ENCODE results near the gene BRAT1. TPM values are rescaled to one million over a fixed set of nuclear protein-coding genes. Genes with fewer than 3 reads are reported as not detected.
"Not testable (repeated sequence)": the region's sequence is repeated elsewhere in the genome, so short reads cannot be mapped to it uniquely, and the experiment has no call there.

Gene BRAT1
- total RNA-seq, 1 donor: 46.6 TPM

- DNase-seq (ENCODE audit: low read depth in 2 of 3, low spot score in 2 of 3): no peak
These were observed 11.1 kb upstream of the BRAT1 start for GRCh38 chr7:2566348-2566889.

GRCh38 chr7:2564970-2565540 lies 9.7 kb upstream of the BRAT1 start:
- DNase-seq (ENCODE audit: low read depth in 2 of 3, low spot score in 2 of 3): no peak

GRCh38 chr7:2563955-2564354 lies 8.6 kb upstream of the BRAT1 start:
- DNase-seq (ENCODE audit: low read depth in 2 of 3, low spot score in 2 of 3): not testable (repeated sequence)

- DNase-seq (ENCODE audit: low read depth in 2 of 3, low spot score in 2 of 3): no peak
These were observed 4.1 kb upstream of the BRAT1 start for GRCh38 chr7:2559283-2559950.

GRCh38 chr7:2558629-2559282 lies 3.4 kb upstream of the BRAT1 start, which contains the start of gene IQCE:
TSS of gene IQCE (plus strand) at chr7:2558979. CDS start at chr7:2559182, 203 bp downstream.
- peak; percentile 69 to 85 (median 83) for DNase-seq (ENCODE audit: low read depth in 2 of 3, low spot score in 2 of 3)

GRCh38 chr7:2554661-2555111 lies 638 bp downstream of the BRAT1 start:
- no peak for DNase-seq (ENCODE audit: low read depth in 2 of 3, low spot score in 2 of 3)

- DNase-seq (ENCODE audit: low read depth in 2 of 3, low spot score in 2 of 3): no peak
These were observed 1.3 kb downstream of the BRAT1 start for GRCh38 chr7:2553831-2554581.

- DNase-seq (ENCODE audit: low read depth in 2 of 3, low spot score in 2 of 3): no peak
These were observed 2.2 kb downstream of the BRAT1 start for GRCh38 chr7:2553108-2553507.

- no peak for DNase-seq (ENCODE audit: low read depth in 2 of 3, low spot score in 2 of 3)
These were observed 3.9 kb downstream of the BRAT1 start for GRCh38 chr7:2551418-2551817.

- no peak for DNase-seq (ENCODE audit: low read depth in 2 of 3, low spot score in 2 of 3)
These were observed 8.3 kb downstream of the BRAT1 start for GRCh38 chr7:2546776-2547586.

GRCh38 chr7:2545746-2546425 lies 9.4 kb downstream of the BRAT1 start:
- DNase-seq (ENCODE audit: low read depth in 2 of 3, low spot score in 2 of 3): no peak

- DNase-seq (ENCODE audit: low read depth in 2 of 3, low spot score in 2 of 3): no peak
These were observed 10.7 kb downstream of the BRAT1 start for GRCh38 chr7:2544541-2545188.

GRCh38 chr7:2542916-2543871 lies 12.1 kb downstream of the BRAT1 start:
- DNase-seq (ENCODE audit: low read depth in 2 of 3, low spot score in 2 of 3): no peak

GRCh38 chr7:2542011-2542915 lies 13.1 kb downstream of the BRAT1 start:
- DNase-seq (ENCODE audit: low read depth in 2 of 3, low spot score in 2 of 3): no peak

GRCh38 chr7:2541291-2542010 lies 13.9 kb downstream of the BRAT1 start:
- DNase-seq (ENCODE audit: low read depth in 2 of 3, low spot score in 2 of 3): no peak

- no peak for DNase-seq (ENCODE audit: low read depth in 2 of 3, low spot score in 2 of 3)
These were observed 14.7 kb downstream of the BRAT1 start for GRCh38 chr7:2540641-2541051.

Measured in hematopoietic multipotent progenitor cell (in vitro differentiated cells).